HEK293T (cell line): ENCODE data around the gene AQP2.

Experiments
- BHLHE40 ChIP-seq: fragments of 450-650 bp; IDR thresholded peaks from 2 replicates; pipeline ENCODE4 v1.6.1; 2016; ENCODE audit warnings: mild to moderate bottlenecking, moderate library complexity, borderline replicate concordance
- FOXA1 ChIP-seq: fragments of 450-650 bp; IDR thresholded peaks from 2 replicates; pipeline ENCODE4 v1.6.1; 2016; ENCODE audit warnings: mild to moderate bottlenecking
- NFRKB ChIP-seq: fragments of 450-650 bp; IDR thresholded peaks from 2 replicates; pipeline ENCODE4 v1.6.1; 2016; ENCODE audit warnings: mild to moderate bottlenecking, moderate library complexity
- SUZ12 ChIP-seq: fragments of 450-650 bp; IDR thresholded peaks from 2 replicates; pipeline ENCODE4 v1.6.1; 2016; ENCODE audit warnings: mild to moderate bottlenecking
- TARDBP ChIP-seq: fragments of 450-650 bp; IDR thresholded peaks from 2 replicates; pipeline ENCODE4 v1.6.1; 2016
- ZNF384 ChIP-seq: fragments of 450-650 bp; IDR thresholded peaks from 2 replicates; pipeline ENCODE4 v1.6.1; 2016
- TF ChIP-seq, protein P1 (sequence below): fragments of 450-650 bp; IDR thresholded peaks from 2 replicates; pipeline ENCODE4 v1.6.1; 2016

DNA sequence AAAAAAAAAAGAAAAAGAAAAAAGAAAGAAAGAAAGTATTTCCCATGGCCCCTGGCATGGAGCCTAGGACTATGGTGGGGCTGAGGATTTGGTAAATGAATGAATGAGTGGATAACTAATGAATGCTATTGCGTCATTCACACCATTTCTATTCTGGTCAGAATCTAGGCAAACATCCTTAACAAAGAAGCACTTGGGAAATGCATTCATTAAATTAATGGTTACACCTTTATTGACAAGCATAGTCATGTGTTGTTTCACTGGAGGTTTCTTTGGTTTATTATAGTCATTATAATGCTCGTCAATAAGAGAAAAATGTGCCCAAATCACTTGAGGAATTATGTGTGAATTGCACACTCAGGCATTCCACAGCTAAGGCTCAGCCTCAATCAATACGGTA, 13.6 kb upstream of the AQP2 start:
- TF ChIP-seq BHLHE40 (no peak), NFRKB (no peak), TARDBP (no peak), FOXA1 (no peak), SUZ12 (no peak), ZNF384 (no peak)
- TF ChIP-seq, protein P1, sequence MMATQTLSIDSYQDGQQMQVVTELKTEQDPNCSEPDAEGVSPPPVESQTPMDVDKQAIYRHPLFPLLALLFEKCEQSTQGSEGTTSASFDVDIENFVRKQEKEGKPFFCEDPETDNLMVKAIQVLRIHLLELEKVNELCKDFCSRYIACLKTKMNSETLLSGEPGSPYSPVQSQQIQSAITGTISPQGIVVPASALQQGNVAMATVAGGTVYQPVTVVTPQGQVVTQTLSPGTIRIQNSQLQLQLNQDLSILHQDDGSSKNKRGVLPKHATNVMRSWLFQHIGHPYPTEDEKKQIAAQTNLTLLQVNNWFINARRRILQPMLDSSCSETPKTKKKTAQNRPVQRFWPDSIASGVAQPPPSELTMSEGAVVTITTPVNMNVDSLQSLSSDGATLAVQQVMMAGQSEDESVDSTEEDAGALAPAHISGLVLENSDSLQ, result no peak
